ENCODE measurements around the gene HIP1R. TPM values are rescaled to one million over a fixed set of nuclear protein-coding genes. Genes with fewer than 3 reads are reported as not detected.

Gene HIP1R
- total and polyA plus RNA-seq, 2 of the 4 experiments (the other 2 are of a cell fraction), result 13.8 to 18.5 TPM

DNA sequence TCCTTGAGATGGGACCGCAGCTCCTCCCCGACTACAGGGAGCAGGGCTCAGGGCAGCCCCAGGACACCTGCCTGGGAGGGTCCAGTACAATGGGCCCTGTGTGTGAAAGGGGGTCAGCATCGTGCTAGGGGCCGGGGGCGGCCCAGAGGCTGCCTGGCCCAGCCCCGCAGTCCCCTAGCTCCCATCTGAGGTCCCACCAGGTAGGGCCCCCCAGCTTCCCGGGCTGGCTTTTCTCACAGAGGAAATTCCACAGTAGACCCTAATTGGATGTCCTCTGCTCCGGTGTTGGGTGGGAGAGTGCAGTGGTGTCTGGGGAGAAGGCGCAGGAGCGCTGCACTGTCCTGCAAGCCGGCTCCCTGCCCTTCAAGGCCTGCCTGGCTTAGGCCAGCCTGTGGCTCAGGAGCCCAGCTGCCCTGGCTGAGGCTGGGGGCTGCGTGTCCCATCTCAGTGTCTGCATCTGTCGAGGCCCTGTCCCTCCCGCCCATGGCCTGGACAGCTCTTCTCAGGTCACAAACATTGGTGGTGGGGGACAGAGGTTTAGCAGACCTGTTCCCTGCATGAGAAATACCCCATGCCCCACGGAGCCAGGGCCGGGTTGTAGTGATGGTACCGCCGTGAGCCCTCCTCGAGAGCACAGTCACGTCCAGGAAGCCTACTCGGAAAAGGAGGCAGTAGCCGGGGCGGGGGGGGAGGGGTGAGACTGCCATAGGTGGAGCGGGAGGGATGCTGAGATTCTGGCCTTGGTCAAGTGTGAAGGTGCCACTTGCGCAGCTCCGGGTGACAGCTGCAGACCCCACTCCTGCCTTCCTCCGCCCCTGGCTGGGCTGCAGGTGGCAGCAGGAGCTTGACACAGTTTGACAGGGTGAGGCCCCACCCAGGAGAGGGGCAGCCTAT lies 11.6 kb downstream of the HIP1R start:
- Histone ChIP-seq H3K4me2 (ENCODE audit: low read depth, low read length) (no peak overlapping the region), H2BK120ac (ENCODE audit: low read depth, low read length) (no peak overlapping the region), H3K79me1 (ENCODE audit: low read depth in 1 of 2, low read length in 2 of 2) (peaks cover 0 to 10% of the 10 kb centered on the region in 2 experiments), H2BK20ac (ENCODE audit: low read depth, low read length) (no peak overlapping the region), H3K18ac (ENCODE audit: low read depth, low read length) (no peak overlapping the region), H3K14ac (replicated peaks; ENCODE audit: low read depth, low read length) (no peak overlapping the region), H3K4me3 (ENCODE audit: insufficient read depth, low read depth, low read length) (no peak overlapping the region), H2AFZ (replicated peaks; ENCODE audit: low read length, poor library complexity) (no peak overlapping the region), H2BK5ac (ENCODE audit: low read depth, low read length, poor library complexity, severe bottlenecking) (no peak overlapping the region), H3K9ac (ENCODE audit: low read depth, low read length) (no peak overlapping the region), H3K56ac (ENCODE audit: extremely low read depth, insufficient read depth, low read length) (no peak overlapping the region), H2AK5ac (ENCODE audit: low read depth, low read length) (0 out of 2 replicates have a peak overlapping the region, but pooled peaks have one; percentile 4), H3K27me3 (ENCODE audit: control insufficient read depth, insufficient read depth, low read length) (no peaks in the 10 kb centered on the region), H4K5ac (ENCODE audit: low read depth, low read length) (no peak overlapping the region), H3K4ac (ENCODE audit: low read depth, low read length) (no peak overlapping the region), H3K9me3 (ENCODE audit: control insufficient read depth, insufficient read depth, low read length) (no peaks in the 10 kb centered on the region), H4K91ac (ENCODE audit: insufficient read depth, low read depth, low read length) (no peak overlapping the region), H3K23ac (ENCODE audit: low read depth, low read length) (no peak overlapping the region), H3K27ac (ENCODE audit: insufficient read depth, low read length) (no peak overlapping the region), H3K4me1 (ENCODE audit: control insufficient read depth, insufficient read depth, low read length) (peaks cover 9% of the 10 kb centered on the region), H2AK9ac (replicated peaks; ENCODE audit: low read depth, low read length, poor library complexity) (no peak overlapping the region), H3K9me1 (ENCODE audit: insufficient read depth, low read length) (peaks cover 12% of the 10 kb centered on the region), H3K36me3 (ENCODE audit: control insufficient read depth, insufficient read depth, low read length) (no peaks in the 10 kb centered on the region), H2BK15ac (ENCODE audit: low read depth, low read length) (no peak overlapping the region), H4K20me1 (ENCODE audit: insufficient read depth, low read length) (0 out of 2 replicates have a peak, but pooled peaks cover 2% of the 10 kb centered on the region), H4K8ac (ENCODE audit: low read depth in 2 of 2, low read length in 2 of 2) (no peak overlapping the region)
- in situ Hi-C loops (cut with MboI; ENCODE audit: low sequenced_read_pairs), result no loop called here
- dilution Hi-C loops (cut with HindIII; ENCODE audit: low sequenced_read_pairs, unreplicated experiment), result no loop called here
- POLR2A ChIA-PET (ENCODE audit: unreplicated experiment), result no interaction called here
- CTCF ChIA-PET, result no interaction called here
- no TSS peak for BruUV-seq (replicated peaks)
- intact Hi-C loops (cut with micrococcal nuclease), result no loop called here
- TF ChIP-seq CHD1 (IDR thresholded peaks at IDR 0.05; ENCODE audit: low read depth, low read length) (no peak), NFE2L2 (IDR thresholded peaks at IDR 0.05; ENCODE audit: low read depth, low read length) (no peak), BHLHE40 (IDR thresholded peaks at IDR 0.05; ENCODE audit: low read depth, low read length) (no peak), RFX5 (IDR thresholded peaks at IDR 0.05; ENCODE audit: low read depth, low read length) (no peak), CEBPB (IDR thresholded peaks at IDR 0.05; ENCODE audit: low read depth, low read length) (no peak), MAFK (IDR thresholded peaks at IDR 0.05; ENCODE audit: low read depth, low read length) (no peak), SMC3 (IDR thresholded peaks at IDR 0.05; ENCODE audit: low read depth, low read length) (no peak), RAD21 (IDR thresholded peaks at IDR 0.05; ENCODE audit: low read length) (no peak), ELK1 (IDR thresholded peaks at IDR 0.05; ENCODE audit: borderline replicate concordance, low read depth, low read length) (no peak), MAZ (IDR thresholded peaks at IDR 0.05; ENCODE audit: borderline replicate concordance, low read depth, low read length) (no peak), MXI1 (IDR thresholded peaks at IDR 0.05; ENCODE audit: borderline replicate concordance, low read depth, low read length) (no peak)
- TF ChIP-seq, protein P1, sequence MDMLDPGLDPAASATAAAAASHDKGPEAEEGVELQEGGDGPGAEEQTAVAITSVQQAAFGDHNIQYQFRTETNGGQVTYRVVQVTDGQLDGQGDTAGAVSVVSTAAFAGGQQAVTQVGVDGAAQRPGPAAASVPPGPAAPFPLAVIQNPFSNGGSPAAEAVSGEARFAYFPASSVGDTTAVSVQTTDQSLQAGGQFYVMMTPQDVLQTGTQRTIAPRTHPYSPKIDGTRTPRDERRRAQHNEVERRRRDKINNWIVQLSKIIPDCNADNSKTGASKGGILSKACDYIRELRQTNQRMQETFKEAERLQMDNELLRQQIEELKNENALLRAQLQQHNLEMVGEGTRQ (IDR thresholded peaks at IDR 0.05; ENCODE audit: low read depth, low read length), result no peak
- 85% methylated on average over 13 of the region's 27 CpGs; no CpG with 5 or more reads in 1 of the 2 experiments for WGBS, 2 experiments (ENCODE audit: extremely low coverage in 2 of 2, insufficient read length in 1 of 2)
- DNase-seq, result no peak
- no peak for ATAC-seq (ENCODE audit: low read depth)

All from IMR-90 (cell line).